Measurements from ENCODE around the gene HSPA9. TPM values are rescaled to one million over a fixed set of nuclear protein-coding genes. Genes with fewer than 3 reads are reported as not detected.

Gene HSPA9
- total and polyA plus RNA-seq, 2 of the 8 experiments (the other 6 are each of a cell fraction or from before 2014, with no cell fraction given) = 191 to 395 TPM

GRCh38 chr5:138565100-138565821, 9.9 kb downstream of the HSPA9 start:
- no peaks in the 10 kb centered on the region for H3K27me3 ChIP-seq (replicated peaks in 1 of 4; ENCODE audit: control insufficient read depth in 3 of 4, extremely low read depth in 1 of 4, insufficient read depth in 3 of 4, low read length in 3 of 4)
- H3K23ac ChIP-seq (ENCODE audit: insufficient read length) = no peak overlapping the region
- peaks cover 47 to 96% (median 78%) of the 10 kb centered on the region in 4 experiments for H3K36me3 ChIP-seq (ENCODE audit: control insufficient read depth in 2 of 4, insufficient read depth in 4 of 4, low read length in 3 of 4)
- H3K79me2 ChIP-seq (ENCODE audit: control insufficient read depth in 1 of 2, insufficient read depth in 2 of 2, low read length in 2 of 2) = peaks cover 0 to 82% of the 10 kb centered on the region in 2 experiments; a peak in 2 of 4 replicates
- no peak overlapping the region for H3K4me3 ChIP-seq (ENCODE audit: extremely low read depth in 1 of 4, insufficient read depth in 2 of 4, low read depth in 3 of 4, low read length in 4 of 4)
- no peak overlapping the region for H2AFZ ChIP-seq (ENCODE audit: low read length)
- FAIRE-seq (no peak), DNase-seq (ENCODE audit: low read depth in 1 of 2, low spot score in 2 of 2) (no peak)
- H3K79me1 ChIP-seq (ENCODE audit: low read depth, low read length) = peaks cover 3% of the 10 kb centered on the region
- CTCF ChIA-PET (ENCODE audit: partially characterized antibody) = interaction anchor here (1.0 to 1.6 kb wide), 2 partner anchors 9 to 14 kb away, joined by 3 to 9 read pairs; no protein-coding TSS in a partner anchor
- no peak overlapping the region for H3K18ac ChIP-seq (ENCODE audit: extremely low read depth, low read length)
- H3K14ac ChIP-seq (ENCODE audit: insufficient read length) = no peak overlapping the region
- no peak overlapping the region for H3K4ac ChIP-seq (replicated peaks; ENCODE audit: insufficient read length, low read depth, low read length)
- no peak overlapping the region for H3K4me2 ChIP-seq (ENCODE audit: insufficient read depth in 1 of 2, low read depth in 2 of 2, low read length in 2 of 2)
- H2BK20ac ChIP-seq (ENCODE audit: low read length) = no peak overlapping the region
- no peak overlapping the region for H4K91ac ChIP-seq (replicated peaks; ENCODE audit: insufficient read length, low read length)
- H2AK5ac ChIP-seq (ENCODE audit: low read depth, low read length) = no peak overlapping the region
- H3K4me1 ChIP-seq (replicated peaks in 1 of 4; ENCODE audit: control insufficient read depth in 3 of 4, insufficient read depth in 4 of 4, low read length in 3 of 4) = no peaks in the 10 kb centered on the region
- 84% methylated on average over 7 of the region's 7 CpGs; no CpG with 5 or more reads in 1 of the 2 experiments for WGBS, 2 experiments (ENCODE audit: extremely low coverage in 1 of 2, insufficient coverage in 1 of 2, insufficient read length in 1 of 2, insufficient replicate concordance in 2 of 2, low coverage in 1 of 2, low lambda C conversion rate in 2 of 2, missing lambda C conversion rate in 1 of 2)
- POLR2A ChIA-PET (ENCODE audit: partially characterized antibody) = interaction anchor here (0.6 to 26.9 kb wide), 8 partner anchors 1 to 99 kb away, joined by 3 to 1018 read pairs (median 5); partner anchors contain the start of genes ETF1 and HSPA9
- H3K23me2 ChIP-seq (ENCODE audit: low read depth, low read length) = no peaks in the 10 kb centered on the region
- no peaks in the 10 kb centered on the region for H3K9me3 ChIP-seq (ENCODE audit: insufficient read depth in 2 of 2, low read depth in 1 of 2, low read length in 1 of 2)
- no peak overlapping the region for H4K5ac ChIP-seq (ENCODE audit: insufficient read length, low read depth, low read length)
- H3K27ac ChIP-seq (ENCODE audit: low read depth, low read length) = no peak overlapping the region
- H3K56ac ChIP-seq (replicated peaks; ENCODE audit: insufficient read length, low read depth, low read length) = no peak overlapping the region
- no peak overlapping the region for H2BK120ac ChIP-seq (replicated peaks; ENCODE audit: low read depth, low read length)
- H2BK12ac ChIP-seq (ENCODE audit: low read depth, low read length) = no peak overlapping the region
- H4K20me1 ChIP-seq (replicated peaks in 1 of 2; ENCODE audit: control insufficient read depth in 1 of 2, insufficient read depth in 2 of 2, low read length in 2 of 2) = peaks cover 9 to 14% of the 10 kb centered on the region in 2 experiments
- H2BK5ac ChIP-seq (ENCODE audit: low read depth, low read length) = no peak overlapping the region
- H2BK15ac ChIP-seq (ENCODE audit: low read length) = no peak overlapping the region
- H4K8ac ChIP-seq (ENCODE audit: extremely low read depth, insufficient read depth, low read length) = no peak overlapping the region
- TF ChIP-seq POLR2AphosphoS5 (IDR thresholded peaks at IDR 0.05; ENCODE audit: low read depth, low read length) (peak; percentile 37; the same call in 1 of the 2 replicates), PHF8 (conservative IDR thresholded peaks at IDR 0.05; ENCODE audit: low read depth, low read length) (no peak)
- H3K9ac ChIP-seq (replicated peaks in 1 of 4; ENCODE audit: extremely low read depth in 1 of 4, low read depth in 3 of 4, low read length in 3 of 4) = no peak overlapping the region
